Activated B cell treated with CpG ODN at 0.5 μM for 24 hours (primary cell): ENCODE data around the gene AUNIP. TPM values are rescaled to one million over a fixed set of nuclear protein-coding genes. Genes with fewer than 3 reads are reported as not detected.
A peak's percentile ranks its signal among the peaks of the same experiment; 100 is the strongest.

Source experiments
- ATAC-seq: fragments of 200-7000 bp; cut with Tn5 transposase; one replicate; pipeline ENCODE4 v1.10.0; 2021; ENCODE audit warnings: low read depth, mild to moderate bottlenecking, moderate library complexity
- CTCF ChIA-PET: fragments of 350-600 bp; sonication (Branson Sonifier 250); formaldehyde crosslinking; loops from one replicate; lab custom pipeline; 2021; ENCODE audit warnings: antibody characterized with exemption; lab: Charles Lee
- POLR2A ChIA-PET: fragments of 350-600 bp; sonication (Branson Sonifier 250); formaldehyde crosslinking; loops from one replicate; lab custom pipeline; 2021; ENCODE audit warnings: antibody characterized with exemption; lab: Charles Lee
- DNase-seq: peaks from one replicate; pipeline ENCODE4 v3.0.0; 2022
- H3K27ac Mint-ChIP-seq: one replicate; pipeline ENCODE4 v1.8.0; 2020; ENCODE audit warnings: mixed read lengths
- H3K27me3 Mint-ChIP-seq: one replicate; pipeline ENCODE4 v1.8.0; 2021; ENCODE audit warnings: mixed read lengths
- H3K36me3 Mint-ChIP-seq: one replicate; pipeline ENCODE4 v1.8.0; 2021; ENCODE audit warnings: low read depth, mixed read lengths
- H3K4me1 Mint-ChIP-seq: one replicate; pipeline ENCODE4 v1.8.0; 2021; ENCODE audit warnings: mixed read lengths
- H3K4me3 Mint-ChIP-seq: one replicate; pipeline ENCODE4 v1.8.0; 2020; ENCODE audit warnings: mild to moderate bottlenecking, mixed read lengths
- H3K9me3 Mint-ChIP-seq: one replicate; pipeline ENCODE4 v1.8.0; 2020; ENCODE audit warnings: mixed read lengths
- intact Hi-C: fragments of 100-400 bp; cut with micrococcal nuclease; formaldehyde crosslinking; loops from one replicate; pipeline ENCODE4 v1.15.1; 2024
- total RNA-seq: library from RNA; stranded (reverse); gene quantifications from 2 replicates; pipeline ENCODE4 v1.2.3, GENCODE V29; 2022
- TF ChIP-seq, protein P1 (sequence below): fragments of 200-600 bp; IDR thresholded peaks from one replicate; pipeline ENCODE4 v1.8.0; 2022; ENCODE audit warnings: antibody characterized with exemption, mild to moderate bottlenecking

The AUNIP gene
- total RNA-seq, 1 donor from 2014 or later = 0.42 TPM

GRCh38 chr1:25896266-25896665 lies 37.0 kb upstream of the AUNIP start:
- Mint-ChIP-seq H3K9me3 (no peaks in the 10 kb centered on the region), H3K27me3 (no peaks in the 10 kb centered on the region), H3K36me3 (peaks cover 18% of the 10 kb centered on the region), H3K4me1 (peaks cover 7% of the 10 kb centered on the region), H3K4me3 (no peak overlapping the region), H3K27ac (no peak overlapping the region)
- DNase-seq (no peak), ATAC-seq (no peak)
- TF ChIP-seq, protein P1, sequence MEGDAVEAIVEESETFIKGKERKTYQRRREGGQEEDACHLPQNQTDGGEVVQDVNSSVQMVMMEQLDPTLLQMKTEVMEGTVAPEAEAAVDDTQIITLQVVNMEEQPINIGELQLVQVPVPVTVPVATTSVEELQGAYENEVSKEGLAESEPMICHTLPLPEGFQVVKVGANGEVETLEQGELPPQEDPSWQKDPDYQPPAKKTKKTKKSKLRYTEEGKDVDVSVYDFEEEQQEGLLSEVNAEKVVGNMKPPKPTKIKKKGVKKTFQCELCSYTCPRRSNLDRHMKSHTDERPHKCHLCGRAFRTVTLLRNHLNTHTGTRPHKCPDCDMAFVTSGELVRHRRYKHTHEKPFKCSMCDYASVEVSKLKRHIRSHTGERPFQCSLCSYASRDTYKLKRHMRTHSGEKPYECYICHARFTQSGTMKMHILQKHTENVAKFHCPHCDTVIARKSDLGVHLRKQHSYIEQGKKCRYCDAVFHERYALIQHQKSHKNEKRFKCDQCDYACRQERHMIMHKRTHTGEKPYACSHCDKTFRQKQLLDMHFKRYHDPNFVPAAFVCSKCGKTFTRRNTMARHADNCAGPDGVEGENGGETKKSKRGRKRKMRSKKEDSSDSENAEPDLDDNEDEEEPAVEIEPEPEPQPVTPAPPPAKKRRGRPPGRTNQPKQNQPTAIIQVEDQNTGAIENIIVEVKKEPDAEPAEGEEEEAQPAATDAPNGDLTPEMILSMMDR = no peak
- ChIA-PET CTCF (interaction anchor here (0.8 to 4.3 kb wide), 14 partner anchors 8 to 426 kb away, joined by 3 to 94 read pairs (median 4); partner anchors contain the start of genes MTFR1L and PAFAH2), POLR2A (interaction anchor here (1.3 to 2.7 kb wide), 4 partner anchors 9 to 101 kb away, joined by 4 to 22 read pairs (median 6); partner anchors contain the start of genes MTFR1L and PAFAH2)
- intact Hi-C loops = no loop called here

DNA sequence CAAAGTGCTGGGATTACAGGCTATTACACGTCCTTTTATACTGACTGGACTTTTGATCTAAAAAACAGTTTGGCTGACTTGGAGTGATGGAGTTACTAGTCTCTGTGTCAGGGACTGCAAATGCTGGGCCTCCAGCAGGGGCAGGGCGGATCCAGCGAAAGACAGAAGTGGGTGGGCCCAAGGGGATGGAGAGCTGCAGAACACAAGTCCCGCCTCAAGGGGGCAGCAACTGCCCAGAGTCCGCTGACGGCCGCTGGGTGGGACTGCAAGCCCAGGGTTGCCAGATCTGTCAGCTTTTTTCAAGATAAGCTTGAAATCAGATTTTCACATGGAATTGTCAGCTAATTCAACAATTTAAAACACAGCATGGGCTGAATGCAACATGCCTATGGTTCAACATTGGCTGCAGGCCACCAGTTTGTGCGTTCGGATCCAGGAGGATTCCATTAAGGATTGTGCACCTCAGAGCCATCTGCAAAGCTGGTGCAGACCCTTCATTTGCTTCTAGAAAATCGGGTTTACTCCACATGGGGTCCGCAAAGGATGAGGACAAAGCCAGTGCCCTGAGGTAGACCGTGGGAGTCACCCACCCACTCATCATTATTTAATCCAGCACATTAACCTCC lies 36.2 kb upstream of the AUNIP start:
- no peaks in the 10 kb centered on the region for H3K9me3 Mint-ChIP-seq
- intact Hi-C loops = loop anchor here (1.0 kb wide), 6 partner anchors 10 to 250 kb away; partner anchors contain the start of genes AUNIP and PAFAH2
- peak overlapping the region; percentile 22 for H3K27ac Mint-ChIP-seq

DNA sequence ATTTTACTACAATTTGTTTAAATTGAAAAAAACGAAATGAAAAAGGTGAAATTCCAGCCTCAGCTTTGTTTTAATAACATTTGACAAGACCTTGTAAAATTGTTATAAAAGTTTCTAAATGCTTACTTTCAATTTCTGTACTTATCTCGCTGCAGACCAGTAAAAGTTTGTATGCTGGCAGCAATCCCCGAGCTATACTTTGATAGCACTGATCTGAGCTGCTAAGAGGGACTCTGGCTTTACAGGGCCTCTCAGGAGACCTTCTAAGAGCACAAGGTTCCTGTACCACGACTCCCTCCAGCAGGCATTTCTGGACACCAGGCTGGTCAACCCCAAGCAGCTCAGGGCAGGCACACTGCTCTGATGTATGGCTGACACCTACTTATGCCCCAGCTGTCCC lies 33.9 kb upstream of the AUNIP start:
- ChIA-PET CTCF (interaction anchor here (0.6 to 1.2 kb wide), 2 partner anchors 57 to 105 kb away, joined by 3 read pairs; partner anchors contain the start of gene PAFAH2), POLR2A (interaction anchor here (0.8 kb wide), 1 partner anchor 73 kb away, joined by 3 read pairs; the partner anchor contains the start of gene MTFR1L)
- Mint-ChIP-seq H3K27ac (no peak overlapping the region), H3K36me3 (no peaks in the 10 kb centered on the region), H3K4me1 (peaks cover 7% of the 10 kb centered on the region), H3K27me3 (no peaks in the 10 kb centered on the region), H3K9me3 (no peaks in the 10 kb centered on the region), H3K4me3 (no peak overlapping the region)
- DNase-seq (no peak), ATAC-seq (no peak)
- intact Hi-C loops = no loop called here
- TF ChIP-seq, protein P1 = no peak

More for the DNA sequence above, 36.2 kb upstream of the AUNIP start:
- TF ChIP-seq, protein P1 = peak; percentile 74
- ChIA-PET POLR2A (interaction anchor here (0.6 to 2.7 kb wide), 6 partner anchors 10 to 244 kb away, joined by 3 to 22 read pairs (median 4); partner anchors contain the start of genes MTFR1L and PAFAH2), CTCF (interaction anchor here (0.7 to 4.3 kb wide), 24 partner anchors 9 to 427 kb away, joined by 3 to 94 read pairs (median 4); partner anchors contain the start of genes MTFR1L, PAFAH2 and PAQR7)
- Mint-ChIP-seq H3K36me3 (peaks cover 10% of the 10 kb centered on the region), H3K27me3 (no peaks in the 10 kb centered on the region), H3K4me3 (peak overlapping the region; percentile 3), H3K4me1 (peaks cover 7% of the 10 kb centered on the region)
- DNase-seq (peak; percentile 80), ATAC-seq (peak; percentile 100)

DNA sequence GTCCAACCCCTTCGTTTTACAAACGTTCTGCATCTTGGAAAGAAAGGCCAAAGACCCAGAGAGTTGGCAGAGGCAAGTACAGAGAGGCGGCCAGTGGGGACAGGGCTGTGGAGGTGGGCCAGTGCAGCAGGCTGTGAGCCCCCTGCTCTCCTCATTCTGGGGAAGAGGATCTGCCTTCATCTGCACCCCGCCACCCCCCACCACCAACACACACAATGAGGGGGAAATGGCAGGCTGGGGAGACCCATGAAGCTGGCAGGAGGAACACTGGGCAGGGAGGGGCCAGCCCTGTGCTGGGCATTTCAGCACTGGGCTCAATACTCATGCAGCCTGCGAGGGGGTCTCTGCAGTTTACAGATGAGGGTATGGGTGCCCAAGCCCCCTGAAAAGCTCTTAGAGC lies 32.3 kb upstream of the AUNIP start:
- no peak for ATAC-seq
- POLR2A ChIA-PET = no interaction called here

More for the DNA sequence above, 32.3 kb upstream of the AUNIP start:
- Mint-ChIP-seq H3K9me3 (no peaks in the 10 kb centered on the region), H3K36me3 (no peaks in the 10 kb centered on the region), H3K4me3 (no peak overlapping the region), H3K27ac (no peak overlapping the region), H3K4me1 (peaks cover 7% of the 10 kb centered on the region), H3K27me3 (no peaks in the 10 kb centered on the region)
- DNase-seq = no peak
- TF ChIP-seq, protein P1 = no peak
- CTCF ChIA-PET = no interaction called here
- intact Hi-C loops = no loop called here
